ENCODE data around the gene LPGAT1. TPM values are rescaled to one million over a fixed set of nuclear protein-coding genes. Genes with fewer than 3 reads are reported as not detected.

Gene LPGAT1
- total and polyA plus RNA-seq, 8 donors = 8.2 to 49.7 (median 24.7) TPM

- no peak overlapping the region for H3K27ac ChIP-seq
- intact Hi-C loops (cut with DNase I) = no loop called here
These were observed 98.9 kb downstream of the LPGAT1 start for GRCh38 chr1:211731456-211732292.

GRCh38 chr1:211730347-211730746 is 100.2 kb downstream of the LPGAT1 start:
- Histone ChIP-seq H3K4me1 (no peaks in the 10 kb centered on the region), H3K27me3 (no peaks in the 10 kb centered on the region)

More at GRCh38 chr1:211731456-211732292, 98.9 kb downstream of the LPGAT1 start:
- DNase-seq (no peak), ATAC-seq (no peak), FAIRE-seq (no peak)
- TF ChIP-seq, protein P1, sequence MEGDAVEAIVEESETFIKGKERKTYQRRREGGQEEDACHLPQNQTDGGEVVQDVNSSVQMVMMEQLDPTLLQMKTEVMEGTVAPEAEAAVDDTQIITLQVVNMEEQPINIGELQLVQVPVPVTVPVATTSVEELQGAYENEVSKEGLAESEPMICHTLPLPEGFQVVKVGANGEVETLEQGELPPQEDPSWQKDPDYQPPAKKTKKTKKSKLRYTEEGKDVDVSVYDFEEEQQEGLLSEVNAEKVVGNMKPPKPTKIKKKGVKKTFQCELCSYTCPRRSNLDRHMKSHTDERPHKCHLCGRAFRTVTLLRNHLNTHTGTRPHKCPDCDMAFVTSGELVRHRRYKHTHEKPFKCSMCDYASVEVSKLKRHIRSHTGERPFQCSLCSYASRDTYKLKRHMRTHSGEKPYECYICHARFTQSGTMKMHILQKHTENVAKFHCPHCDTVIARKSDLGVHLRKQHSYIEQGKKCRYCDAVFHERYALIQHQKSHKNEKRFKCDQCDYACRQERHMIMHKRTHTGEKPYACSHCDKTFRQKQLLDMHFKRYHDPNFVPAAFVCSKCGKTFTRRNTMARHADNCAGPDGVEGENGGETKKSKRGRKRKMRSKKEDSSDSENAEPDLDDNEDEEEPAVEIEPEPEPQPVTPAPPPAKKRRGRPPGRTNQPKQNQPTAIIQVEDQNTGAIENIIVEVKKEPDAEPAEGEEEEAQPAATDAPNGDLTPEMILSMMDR (IDR thresholded peaks at IDR 0.05) = no peak
- peaks cover 0 to 3% (median 0%) of the 10 kb centered on the region in 3 donors for H3K4me1 ChIP-seq
- 80 to 89% methylated on average over 5 of the region's 5 CpGs for WGBS, 2 donors
- no peaks in the 10 kb centered on the region for H3K27me3 ChIP-seq
- H3K4me3 ChIP-seq = no peak overlapping the region
- H3K9me3 ChIP-seq = no peaks in the 10 kb centered on the region
- no peaks in the 10 kb centered on the region for H3K36me3 ChIP-seq

DNA sequence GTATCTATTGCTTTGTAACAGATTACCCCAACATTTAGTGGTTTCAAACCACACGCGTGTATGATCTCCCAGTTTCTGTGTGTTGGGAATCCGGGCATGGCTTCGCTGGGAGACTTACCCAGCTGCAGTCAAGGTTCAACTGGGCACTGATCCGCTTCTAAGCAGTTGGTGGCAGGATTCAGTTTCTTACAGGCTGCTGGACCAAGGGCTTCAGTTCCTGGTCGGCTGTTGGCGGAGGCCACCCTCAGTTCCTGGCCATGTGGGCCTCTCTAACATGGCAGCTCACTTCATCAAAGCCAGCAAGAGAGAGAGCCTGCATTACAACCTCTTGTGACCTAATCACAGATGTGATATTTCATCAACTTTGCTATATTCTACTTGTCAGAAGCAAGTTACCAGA is 101.3 kb downstream of the LPGAT1 start:
- ATAC-seq = no peak
- intact Hi-C loops (cut with DNase I) = no loop called here
- Histone ChIP-seq H3K9me3 (no peaks in the 10 kb centered on the region), H3K4me1 (peaks cover 0 to 6% (median 0%) of the 10 kb centered on the region in 3 donors), H3K36me3 (no peaks in the 10 kb centered on the region), H3K27ac (no peak overlapping the region), H3K4me3 (no peak overlapping the region), H3K27me3 (no peaks in the 10 kb centered on the region)
- 67 to 89% methylated on average over 7 of the region's 7 CpGs for WGBS, 2 donors
- no peak for DNase-seq
- TF ChIP-seq, protein P1 (IDR thresholded peaks at IDR 0.05) = no peak
- FAIRE-seq = no peak

More at GRCh38 chr1:211730347-211730746, 100.2 kb downstream of the LPGAT1 start:
- Histone ChIP-seq H3K4me3 (no peak overlapping the region), H3K27ac (no peak overlapping the region), H3K36me3 (no peaks in the 10 kb centered on the region), H3K9me3 (no peaks in the 10 kb centered on the region)
- 83 to 89% methylated on average over 4 of the region's 4 CpGs for WGBS, 2 donors
- intact Hi-C loops (cut with DNase I) = no loop called here
- no peak for ATAC-seq
- no peak for DNase-seq
- no peak for FAIRE-seq
- TF ChIP-seq, protein P1 (IDR thresholded peaks at IDR 0.05) = no peak

- DNase-seq (no peak), ATAC-seq (no peak), FAIRE-seq (no peak)
- no peak overlapping the region for H3K27ac ChIP-seq
- H3K4me1 ChIP-seq = peaks cover 0 to 6% (median 0%) of the 10 kb centered on the region in 3 donors
- H3K36me3 ChIP-seq = no peaks in the 10 kb centered on the region
- TF ChIP-seq, protein P1 (IDR thresholded peaks at IDR 0.05) = no peak
- intact Hi-C loops (cut with DNase I) = no loop called here
- H3K4me3 ChIP-seq = no peak overlapping the region
- WGBS, 2 donors = 70% methylated on average over 4 of the region's 4 CpGs
- H3K27me3 ChIP-seq = no peaks in the 10 kb centered on the region
- H3K9me3 ChIP-seq = no peaks in the 10 kb centered on the region
These were observed 104.0 kb downstream of the LPGAT1 start for GRCh38 chr1:211726467-211726995.
